Stimulated activated CD8-positive, alpha-beta memory T cell treated with anti-CD3 and anti-CD28 coated beads, Interleukin-4, amount 100 ng/mL, for 48 hours (primary cell): Measurements from ENCODE around the gene SF3B4.
A peak's percentile ranks its signal among the peaks of the same experiment; 100 is the strongest.
"Not testable (repeated sequence)": the region's sequence is repeated elsewhere in the genome, so short reads cannot be mapped to it uniquely, and the experiment has no call there.

Experiments
- DNase-seq: peaks from one replicate; pipeline ENCODE4 v3.0.0-alpha.2; 2020

Gene SF3B4

DNA sequence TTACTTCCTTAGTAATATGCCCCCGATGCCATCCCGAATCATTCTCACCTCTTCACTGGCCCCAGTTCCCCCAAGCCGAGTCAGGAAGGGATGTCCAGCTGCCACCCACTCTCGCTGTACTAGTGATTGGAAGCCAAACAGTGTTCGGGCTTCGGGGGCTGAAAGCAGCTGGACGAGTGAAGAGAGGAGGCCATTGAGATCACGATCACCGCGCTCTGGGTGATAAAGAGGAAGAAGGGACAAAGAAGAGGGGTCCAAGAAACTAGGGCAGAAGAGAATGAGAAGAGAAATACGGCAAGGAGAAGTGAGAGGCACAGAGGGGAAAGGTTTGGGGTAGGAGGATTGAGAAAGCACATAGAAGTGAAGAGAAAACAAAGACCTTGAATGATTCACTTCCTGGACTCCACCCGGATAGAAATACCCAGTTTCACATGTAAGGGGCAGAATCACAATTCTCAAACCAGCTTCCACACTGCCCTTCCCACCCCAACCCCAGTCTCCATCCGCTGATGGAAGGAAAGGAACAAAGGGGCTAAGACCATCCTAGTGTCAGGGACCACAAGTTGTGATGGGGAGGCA, 3.7 kb upstream of the SF3B4 start:
- DNase-seq, result no peak

DNA sequence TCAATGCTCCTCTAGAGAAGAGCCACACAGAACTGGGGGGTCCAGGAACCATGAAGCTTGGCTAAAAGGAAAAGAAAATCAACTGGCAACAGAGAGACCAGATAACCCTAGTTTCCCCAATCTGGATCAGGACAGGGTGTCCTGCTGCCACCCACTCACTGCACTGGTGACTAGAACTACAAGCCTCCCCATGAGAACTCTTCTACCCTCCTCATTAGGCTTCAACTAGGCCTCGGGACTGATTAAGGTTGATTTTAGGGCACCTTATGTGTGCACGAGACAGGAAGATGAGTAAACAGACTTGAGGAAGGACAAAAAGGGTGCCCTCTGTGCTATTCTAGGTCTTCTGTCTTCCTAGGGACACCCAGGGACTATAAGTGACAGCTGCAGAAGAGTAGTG, 2.3 kb upstream of the SF3B4 start:
- DNase-seq, result no peak

- DNase-seq, result no peak
Observed at GRCh38 chr1:149928401-149928724, 760 bp upstream of the SF3B4 start.

DNA sequence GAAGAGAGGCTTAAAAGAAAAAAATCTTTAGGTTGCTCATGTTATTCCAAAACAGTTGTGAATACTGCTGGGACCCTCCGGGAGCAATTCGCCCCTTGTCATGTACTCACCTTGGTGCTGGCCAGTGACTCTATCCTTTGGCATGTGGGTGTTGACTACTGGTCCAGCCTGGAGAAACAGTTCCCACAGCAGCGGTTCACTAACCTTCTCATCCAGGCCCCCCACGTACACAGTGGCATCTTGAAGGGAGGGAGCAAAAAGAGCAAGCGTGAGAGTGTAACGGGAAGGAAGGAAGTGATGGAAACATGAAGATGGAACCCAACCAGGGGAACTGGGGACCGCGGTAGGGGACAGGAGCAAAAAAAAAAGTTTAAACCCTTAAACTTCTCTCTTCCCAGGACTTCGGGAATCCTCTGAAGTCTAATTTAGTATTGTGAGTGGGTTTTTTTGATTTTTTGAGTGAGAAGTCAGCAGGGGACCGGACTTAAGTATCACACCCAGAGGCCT, 494 bp downstream of the SF3B4 start:
- no peak for DNase-seq

GRCh38 chr1:149926296-149926695, 1.3 kb downstream of the SF3B4 start:
- no peak for DNase-seq

GRCh38 chr1:149925751-149926150, 1.9 kb downstream of the SF3B4 start:
- DNase-seq, result no peak

DNA sequence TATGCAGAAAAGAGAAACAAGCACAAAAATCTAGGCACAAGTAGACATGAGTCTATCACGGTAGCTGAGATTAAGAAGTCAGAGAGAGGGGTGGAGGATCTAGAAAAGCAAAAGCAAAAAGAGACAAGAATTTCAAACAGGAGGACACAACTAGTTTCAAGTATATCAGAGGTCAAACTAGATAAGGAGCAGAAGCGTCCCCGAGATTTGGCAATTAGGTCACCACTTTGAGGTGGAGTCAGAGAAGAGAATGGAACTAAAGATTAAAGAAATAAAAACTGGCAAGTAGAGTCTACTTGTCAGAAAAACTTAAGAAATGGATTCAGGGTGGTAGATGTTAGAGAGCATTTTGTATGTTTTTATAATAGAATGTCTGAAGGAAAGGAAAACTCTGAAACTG, 2.3 kb downstream of the SF3B4 start:
- no peak for DNase-seq

DNA sequence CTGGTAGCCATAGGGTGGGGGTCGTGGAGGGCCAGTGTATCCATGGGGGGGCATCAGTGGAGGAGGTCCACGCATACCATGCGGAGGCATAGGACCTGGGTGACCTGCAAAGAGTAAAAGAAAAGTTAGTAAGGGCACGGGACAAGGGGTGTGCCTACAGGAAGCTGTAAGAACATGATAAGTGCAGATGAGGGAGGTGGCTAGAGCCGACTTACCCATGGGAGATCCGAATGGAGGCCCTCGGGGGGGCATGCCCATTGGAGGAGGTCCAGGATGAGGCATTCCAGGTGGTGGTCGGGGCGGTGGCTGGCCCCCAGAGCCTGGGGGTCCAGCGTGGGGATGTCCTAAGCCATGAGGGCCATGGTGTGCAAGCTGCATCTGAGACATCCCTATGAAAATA, 4.0 kb downstream of the SF3B4 start:
- no peak for DNase-seq

DNA sequence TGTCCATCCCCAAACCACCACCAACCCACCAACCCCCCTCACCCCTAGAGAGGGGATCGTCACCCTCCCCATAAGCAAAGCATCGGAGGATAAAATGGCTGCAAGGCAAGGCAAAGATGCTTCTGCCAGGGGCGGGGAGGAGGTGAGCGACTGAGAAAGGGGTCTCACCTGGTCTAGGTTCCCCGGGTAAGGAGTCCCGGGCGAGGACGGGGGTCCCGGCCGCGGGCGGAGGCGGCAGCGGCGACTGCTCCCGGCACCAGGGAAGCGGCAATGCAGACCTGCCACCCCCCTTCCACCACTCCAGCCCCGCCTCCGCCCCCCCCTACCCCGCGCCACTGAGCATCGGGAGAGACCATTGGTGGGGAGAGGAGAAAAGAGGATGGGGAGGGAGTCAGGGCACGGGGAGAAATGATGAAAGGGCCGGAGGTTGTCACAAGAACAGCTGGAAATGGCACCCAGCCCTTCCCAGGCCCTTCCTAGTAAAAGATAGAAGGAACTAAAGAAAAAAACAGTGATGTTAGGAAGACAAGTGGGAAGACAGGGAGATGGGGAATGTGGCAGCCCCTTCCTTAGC, 9.9 kb downstream of the SF3B4 start, which contains the start of gene SV2A:
Gene SV2A, minus strand, starts transcription at position 274 of the 574 bp plus-strand sequence. CDS start 4,004 bp downstream, outside the sequence.
- peak; percentile 59 for DNase-seq

GRCh38 chr1:149916898-149917252, 10.7 kb downstream of the SF3B4 start:
- no peak for DNase-seq

GRCh38 chr1:149916193-149916897, 11.3 kb downstream of the SF3B4 start:
- no peak for DNase-seq

DNA sequence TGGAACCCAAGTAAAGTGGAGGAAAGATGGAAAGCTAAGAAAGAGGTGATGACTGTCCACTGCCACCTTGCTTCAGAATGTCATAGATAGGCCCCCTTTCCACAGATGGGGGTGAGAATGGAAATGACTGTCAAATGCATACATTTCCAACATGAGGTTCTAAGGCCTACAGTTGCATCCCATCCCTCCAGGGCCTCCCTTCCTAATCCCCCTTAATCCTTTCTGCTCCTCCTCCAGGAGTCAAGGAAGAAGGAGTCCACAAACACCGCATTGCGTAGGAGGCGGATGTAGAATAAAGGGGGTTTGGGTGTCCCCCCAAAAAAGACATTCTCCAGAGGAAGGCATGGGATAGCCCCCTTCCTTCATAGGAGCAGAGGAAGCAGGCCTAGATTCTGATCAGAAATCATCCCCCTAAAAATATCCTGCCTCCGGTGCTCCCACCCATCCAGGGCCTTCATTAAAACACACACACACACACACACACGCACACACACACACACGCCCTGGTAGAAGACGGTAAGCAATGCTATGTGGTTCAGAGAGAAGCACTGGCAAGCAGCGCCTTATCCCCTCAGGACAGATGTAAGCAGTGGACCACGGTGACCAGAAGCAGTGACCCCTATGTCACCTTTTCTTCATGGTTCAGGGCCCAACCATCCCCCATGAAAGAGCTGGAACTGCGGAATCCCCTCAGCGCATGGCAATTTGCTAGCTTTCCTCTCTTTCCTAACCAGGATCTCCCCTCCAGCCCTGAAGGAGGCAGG, 12.0 kb downstream of the SF3B4 start:
- DNase-seq, result no peak

GRCh38 chr1:149914545-149914944, 13.1 kb downstream of the SF3B4 start:
- no peak for DNase-seq

DNA sequence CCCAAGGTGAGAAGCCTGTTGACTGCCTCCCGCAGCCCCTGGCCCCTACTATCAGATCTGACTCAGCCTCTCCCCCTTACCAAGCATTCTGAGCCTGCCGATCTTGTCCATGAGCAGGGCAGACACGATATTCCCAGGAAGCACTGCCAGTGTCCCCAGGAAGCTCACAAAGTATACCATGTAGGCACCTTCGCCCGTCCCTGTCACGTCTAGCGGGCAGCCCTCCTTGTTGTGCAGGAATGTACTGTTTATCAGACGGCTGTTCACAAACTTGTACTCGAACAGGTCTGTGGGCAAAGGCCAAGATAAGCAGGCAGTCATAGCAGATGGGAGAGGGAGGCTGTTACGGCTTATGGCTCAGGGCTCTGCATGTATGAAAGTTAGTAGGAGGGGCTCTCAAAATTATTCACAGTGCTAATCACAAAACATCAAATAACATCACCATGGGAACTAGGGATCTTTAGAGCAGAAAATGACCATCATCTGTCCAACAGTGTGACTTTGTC, 21.0 kb downstream of the SF3B4 start:
- no peak for DNase-seq

- DNase-seq, result no peak
Observed at GRCh38 chr1:149903836-149904491, 23.6 kb downstream of the SF3B4 start.

- DNase-seq, result peak; percentile 87
Observed at GRCh38 chr1:149899460-149900284, 27.9 kb downstream of the SF3B4 start, which contains the start of gene BOLA1. BOLA1 (plus strand) TSS chr1:149899568; CDS start chr1:149900060, 492 bp downstream.

DNA sequence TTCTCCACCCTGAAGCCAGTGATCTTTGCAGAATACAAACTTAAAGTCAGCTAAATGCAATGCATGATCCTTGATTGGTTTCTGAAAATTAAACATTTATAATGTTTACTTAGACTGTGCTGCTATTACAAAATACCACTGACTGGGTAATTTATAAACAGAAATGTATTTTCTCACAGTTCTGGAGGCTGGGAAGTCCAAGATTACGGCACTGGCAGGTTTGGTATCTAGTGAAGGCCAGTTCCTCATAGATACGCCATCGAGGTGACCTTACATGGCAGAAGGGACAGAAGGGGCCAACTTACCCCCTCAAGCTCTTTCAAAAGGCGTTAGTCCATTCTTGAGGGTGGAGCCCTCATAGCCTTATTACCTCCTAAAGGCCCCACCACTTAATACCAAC, 31.0 kb downstream of the SF3B4 start:
- DNase-seq, result no peak

DNA sequence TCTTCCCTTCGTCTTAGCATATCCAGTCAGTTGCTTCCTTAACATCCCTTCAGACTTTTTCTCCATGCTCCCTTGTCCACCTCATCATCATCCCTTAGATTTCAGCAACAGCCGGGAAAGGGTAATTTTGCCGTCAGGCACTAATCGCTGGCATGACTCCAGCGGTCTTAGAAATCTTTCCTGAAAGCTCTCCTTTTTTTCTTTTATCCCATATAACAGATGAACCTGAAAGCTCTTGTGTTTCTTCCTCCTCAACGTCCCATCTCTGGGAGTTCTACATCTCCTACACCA, 38.7 kb downstream of the SF3B4 start:
- DNase-seq, result no peak

- peak; percentile 89 for DNase-seq
Observed at GRCh38 chr1:149888247-149888998, 39.2 kb downstream of the SF3B4 start.

- DNase-seq, result peak; percentile 80
Observed at GRCh38 chr1:149887456-149888246, 40.0 kb downstream of the SF3B4 start.

- not testable (repeated sequence) for DNase-seq
Observed at GRCh38 chr1:149887196-149887455, 40.5 kb downstream of the SF3B4 start.
